ENCODE measurements around the gene AP3B2. TPM values are rescaled to one million over a fixed set of nuclear protein-coding genes. Genes with fewer than 3 reads are reported as not detected.

Gene AP3B2
- polyA plus RNA-seq, 3 donors, result 4.4 to 4.6 (median 4.5) TPM

Other genes starting within 250 kb of the AP3B2 start
- gene RPS17, start 169.4 kb downstream of the AP3B2 start, polyA plus RNA-seq (ENCODE audit: insufficient read length in 3 of 3), result 1,000 to 10,000 TPM; 1,921 to 2,548 (median 1,946) TPM
- 1 to 10 TPM; 2.0 to 3.2 (median 2.3) TPM for gene CPEB1, start 62.5 kb downstream of the AP3B2 start, polyA plus RNA-seq (ENCODE audit: insufficient read length in 3 of 3)
- under 1 TPM; 0.18 to 0.40 (median 0.19) TPM for gene FSD2, start 96.2 kb upstream of the AP3B2 start, polyA plus RNA-seq (ENCODE audit: insufficient read length in 3 of 3)
- gene WHAMM, start 99.8 kb upstream of the AP3B2 start, polyA plus RNA-seq (ENCODE audit: insufficient read length in 3 of 3), result 10 to 100 TPM in 2 of 3 donors, 1 to 10 TPM in 1; 9.6 to 18.4 (median 11.4) TPM
- gene HOMER2, start 242.8 kb upstream of the AP3B2 start, polyA plus RNA-seq (ENCODE audit: insufficient read length in 3 of 3), result 10 to 100 TPM; 31.9 to 35.8 (median 33.9) TPM